Ovary (tissue), 9 donors: ENCODE data around the gene ADGRF1. TPM values are rescaled to one million over a fixed set of nuclear protein-coding genes. Genes with fewer than 3 reads are reported as not detected.

Experiments
- DNase-seq, 5 donors: peaks; one replicate each; pipeline ENCODE4 v3.0.0-alpha.2; 2019 to 2020
- H3K27ac ChIP-seq, 2 donors: fragments of 200-600 bp; one replicate each; pipeline versions ENCODE4 v1.5.1 to v1.8.0; 2019 to 2022
- H3K27me3 ChIP-seq: fragments of 200-600 bp; one replicate; pipeline ENCODE4 v1.8.0; 2022
- H3K36me3 ChIP-seq: fragments of 200-600 bp; sonication (generic); one replicate; pipeline ENCODE4 v1.5.1; 2019
- H3K4me1 ChIP-seq: one replicate; pipeline ENCODE4 v1.8.1; 2013; ENCODE audit warnings: mild to moderate bottlenecking, moderate library complexity; ENCODE audit not compliant: insufficient read depth
- H3K4me3 ChIP-seq: fragments of 200-600 bp; sonication (generic); one replicate; pipeline ENCODE4 v1.5.1; 2017
- H3K9me3 ChIP-seq, 2 donors: fragments of 200-600 bp in 1 of 2; sonication (generic) in 1 of 2; one replicate each; pipeline versions ENCODE4 v1.5.1 to v1.8.1; 2013 to 2019; ENCODE audit warnings: mild to moderate bottlenecking in 1 of 2, moderate library complexity in 1 of 2
- EP300 ChIP-seq: sonication (generic); formaldehyde crosslinking; IDR thresholded peaks from one replicate; pipeline ENCODE4 v1.6.1; 2017; ENCODE audit warnings: antibody characterized with exemption
- POLR2A ChIP-seq: fragments of 450-650 bp; IDR thresholded peaks from one replicate; pipeline ENCODE4 v1.6.1; 2017; ENCODE audit warnings: antibody characterized with exemption, mild to moderate bottlenecking, moderate library complexity
- WGBS, 3 donors: extraction: QIAGEN DNeasy Blood & Tissue Kit in 1 of 3; methylation state at CpG; one replicate each; pipeline versions ENCODE4 v1.1.5 to v1.1.7; 2013 to 2017; 5-methylcytosine and 5-hydroxymethylcytosine counted together
- intact Hi-C, 4 donors: fragments of 100-400 bp; cut with DNase I; formaldehyde crosslinking; loops; one replicate each; pipeline versions ENCODE4 v1.11.0 to v1.15.1; 2022 to 2023
- polyA plus RNA-seq, 2 donors: library from polyadenylated mRNA; stranded (reverse); fragments of 200-250 nt in 1 of 2; fragments of 350-450 nt in 1 of 2; fragmentation: Illumina TruSeq in 1 of 2; extraction: RNeasy Lipid Tissue Mini Kit (QIAGEN cat#74804) in 1 of 2; gene quantifications; one replicate each; pipeline ENCODE4 v1.2.3, GENCODE V29; 2013 to 2014
- total RNA-seq, 7 donors: library from RNA; depleted of rRNA in 2 of 7; stranded (reverse); fragments of >200 nt in 2 of 7; fragmentation: NEBNext Ultra II Directional in 3 of 7; extraction: Animal tissue kit (Norgen Biotek cat#: 25700) in 3 of 7; gene quantifications; one replicate each; pipeline versions ENCODE4 v1.1.0 to v1.2.4, GENCODE V29; 2016 to 2023
- TF ChIP-seq, protein P1 (sequence below), 3 donors: fragments of 450-650 bp in 2 of 3; fragments of 200-600 bp in 1 of 3; IDR thresholded peaks; one replicate each; pipeline versions ENCODE4 v1.5.1 to v1.8.0; 2016 to 2022; ENCODE audit warnings: antibody characterized with exemption in 3 of 3, mild to moderate bottlenecking in 1 of 3
- donor health status: DM: no; HTN: no; CAD: no; lungs with moderate emphysema.
- donor health status: DM: no; HTN: no; CAD: no.
- donor health status: Bipolar disorder and iron deficiency.
- donor health status: DM: yes; HTN: yes; CAD: no.
- donor health status: DM: no; HTN: no; CAD: no.
- donor health status: DM: yes; HTN: yes; CAD: no.

Gene ADGRF1
- total and polyA plus RNA-seq, 9 donors = 0.11 to 1.2 (median 0.24) TPM; not detected in 6

DNA sequence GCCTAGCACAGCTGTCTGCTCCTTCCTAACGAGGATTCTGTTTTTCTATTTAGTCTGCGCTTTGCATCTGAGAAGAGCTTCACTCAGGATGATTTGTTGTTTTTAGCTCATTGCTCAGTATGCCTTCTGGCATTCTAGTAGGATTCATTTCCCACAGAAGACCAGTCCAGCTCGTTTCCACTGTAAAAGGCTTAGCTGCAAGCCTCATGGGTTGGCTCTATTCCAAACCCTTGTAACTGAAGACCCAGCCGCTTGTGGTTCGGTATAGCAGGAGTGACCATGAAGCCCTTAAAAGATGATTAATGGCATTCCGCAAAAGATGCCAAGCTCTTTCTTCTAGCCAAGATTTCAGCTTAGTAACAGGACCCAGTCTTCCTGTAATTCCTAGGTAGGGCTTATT is 7.2 kb downstream of the ADGRF1 start:
- 4 to 5% (median 4%) methylated on average over 6 of the region's 6 CpGs for WGBS, 3 donors
- H3K36me3 ChIP-seq = no peaks in the 10 kb centered on the region
- no peak overlapping the region for H3K4me3 ChIP-seq
- no peak overlapping the region for H3K27ac ChIP-seq
- H3K27me3 ChIP-seq = no peaks in the 10 kb centered on the region
- H3K4me1 ChIP-seq = peaks cover 3% of the 10 kb centered on the region
- intact Hi-C loops = no loop called here
- no peak for DNase-seq
- TF ChIP-seq, protein P1, sequence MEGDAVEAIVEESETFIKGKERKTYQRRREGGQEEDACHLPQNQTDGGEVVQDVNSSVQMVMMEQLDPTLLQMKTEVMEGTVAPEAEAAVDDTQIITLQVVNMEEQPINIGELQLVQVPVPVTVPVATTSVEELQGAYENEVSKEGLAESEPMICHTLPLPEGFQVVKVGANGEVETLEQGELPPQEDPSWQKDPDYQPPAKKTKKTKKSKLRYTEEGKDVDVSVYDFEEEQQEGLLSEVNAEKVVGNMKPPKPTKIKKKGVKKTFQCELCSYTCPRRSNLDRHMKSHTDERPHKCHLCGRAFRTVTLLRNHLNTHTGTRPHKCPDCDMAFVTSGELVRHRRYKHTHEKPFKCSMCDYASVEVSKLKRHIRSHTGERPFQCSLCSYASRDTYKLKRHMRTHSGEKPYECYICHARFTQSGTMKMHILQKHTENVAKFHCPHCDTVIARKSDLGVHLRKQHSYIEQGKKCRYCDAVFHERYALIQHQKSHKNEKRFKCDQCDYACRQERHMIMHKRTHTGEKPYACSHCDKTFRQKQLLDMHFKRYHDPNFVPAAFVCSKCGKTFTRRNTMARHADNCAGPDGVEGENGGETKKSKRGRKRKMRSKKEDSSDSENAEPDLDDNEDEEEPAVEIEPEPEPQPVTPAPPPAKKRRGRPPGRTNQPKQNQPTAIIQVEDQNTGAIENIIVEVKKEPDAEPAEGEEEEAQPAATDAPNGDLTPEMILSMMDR (IDR thresholded peaks at IDR 0.05) = no peak
- TF ChIP-seq EP300 (no peak), POLR2A (no peak)
- H3K9me3 ChIP-seq = no peaks in the 10 kb centered on the region

DNA sequence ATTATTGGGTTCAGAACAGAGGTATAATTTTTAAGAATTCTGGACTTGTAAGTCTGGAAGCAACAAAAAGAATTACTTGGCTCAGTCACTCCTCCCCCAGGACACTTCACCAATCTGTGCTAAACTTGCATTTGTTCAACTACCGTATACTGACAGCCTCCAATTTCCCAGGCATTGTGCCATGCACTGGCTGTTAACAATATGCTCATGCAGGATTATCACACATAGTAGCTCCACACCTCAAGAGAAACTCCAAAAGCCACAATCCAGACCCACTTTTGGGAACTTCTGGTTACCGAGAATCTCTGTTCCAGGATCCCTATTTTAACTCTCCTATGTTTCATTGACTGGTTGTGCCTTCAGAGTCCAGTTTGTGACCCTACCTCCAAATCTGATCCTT is 7.7 kb downstream of the ADGRF1 start:
- no peak for DNase-seq
- 44 to 57% (median 55%) methylated on average over 2 of the region's 2 CpGs for WGBS, 3 donors
- TF ChIP-seq POLR2A (no peak), EP300 (no peak)
- TF ChIP-seq, protein P1 (IDR thresholded peaks at IDR 0.05) = no peak
- Histone ChIP-seq H3K4me1 (peaks cover 3% of the 10 kb centered on the region), H3K27me3 (no peaks in the 10 kb centered on the region), H3K27ac (no peak overlapping the region), H3K4me3 (no peak overlapping the region), H3K9me3 (no peaks in the 10 kb centered on the region), H3K36me3 (no peaks in the 10 kb centered on the region)
- intact Hi-C loops = no loop called here

DNA sequence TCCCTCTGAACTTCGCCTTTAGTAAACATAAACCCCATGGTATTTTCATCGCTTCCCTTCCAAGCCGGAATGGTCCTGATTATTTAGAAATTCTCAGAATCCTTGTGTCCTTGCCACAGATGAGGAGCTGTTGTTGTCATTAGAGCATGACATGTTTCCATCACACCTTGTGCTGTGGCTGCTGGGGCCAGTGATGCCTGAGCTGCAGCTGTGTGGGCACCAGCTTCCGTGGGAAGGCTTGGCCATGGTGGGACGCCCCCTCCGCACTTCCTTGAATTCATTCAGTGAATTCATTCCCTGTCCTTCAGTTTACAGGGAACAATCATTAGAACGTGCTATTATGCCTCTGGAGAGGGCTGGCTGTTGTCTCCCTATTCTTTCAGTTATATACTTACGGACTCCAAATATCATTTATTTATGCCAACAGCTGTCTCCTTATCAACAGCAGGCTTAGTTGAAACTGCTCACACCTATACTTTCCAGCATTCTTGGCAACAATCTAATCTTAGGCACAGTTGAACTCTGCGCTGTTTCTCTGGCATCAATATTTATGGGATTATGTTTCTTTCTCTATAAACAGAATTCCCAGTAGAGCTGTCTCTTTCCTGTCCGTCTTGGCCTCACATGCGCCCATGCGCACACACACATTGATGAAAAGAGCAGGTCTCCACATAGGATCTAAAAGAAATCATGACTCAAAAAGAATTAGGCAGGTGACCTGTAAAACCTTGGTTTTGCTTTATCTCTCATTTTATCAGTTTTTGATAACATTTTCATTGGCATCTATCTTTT is 9.0 kb downstream of the ADGRF1 start:
- no peaks in the 10 kb centered on the region for H3K36me3 ChIP-seq
- peaks cover 3% of the 10 kb centered on the region for H3K4me1 ChIP-seq
- H3K27ac ChIP-seq = no peak overlapping the region
- no peaks in the 10 kb centered on the region for H3K9me3 ChIP-seq
- intact Hi-C loops = no loop called here
- H3K4me3 ChIP-seq = no peak overlapping the region
- no peaks in the 10 kb centered on the region for H3K27me3 ChIP-seq
- no peak for TF ChIP-seq POLR2A
- TF ChIP-seq, protein P1 (IDR thresholded peaks at IDR 0.05) = no peak
- TF ChIP-seq EP300 = no peak
- 66 to 73% (median 71%) methylated on average over 12 of the region's 12 CpGs for WGBS, 3 donors
- no peak for DNase-seq

DNA sequence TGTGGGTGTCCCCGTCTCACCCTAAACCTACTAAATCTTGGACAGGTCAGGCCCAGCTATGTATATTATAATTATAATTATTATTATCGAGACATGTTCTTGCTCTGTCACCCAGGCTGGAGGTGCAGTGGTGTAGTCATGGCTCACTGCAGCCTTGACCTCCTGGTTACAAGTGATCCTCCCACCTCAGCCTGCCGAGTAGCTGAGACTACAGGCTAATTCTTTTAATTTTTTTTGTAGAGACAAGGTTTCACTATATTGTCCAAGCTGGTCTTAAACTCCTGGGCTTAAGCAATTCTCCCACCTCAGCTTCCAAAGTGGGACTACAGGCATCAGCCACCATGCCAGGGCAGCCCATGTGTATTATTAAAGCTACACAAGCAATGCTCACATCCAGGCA is 10.5 kb downstream of the ADGRF1 start:
- Histone ChIP-seq H3K27me3 (no peaks in the 10 kb centered on the region), H3K9me3 (no peaks in the 10 kb centered on the region), H3K4me1 (peaks cover 3% of the 10 kb centered on the region), H3K36me3 (no peaks in the 10 kb centered on the region), H3K27ac (no peak overlapping the region), H3K4me3 (no peak overlapping the region)
- WGBS, 3 donors = 54 to 74% (median 56%) methylated on average over 3 of the region's 3 CpGs
- TF ChIP-seq, protein P1 (IDR thresholded peaks at IDR 0.05) = no peak
- TF ChIP-seq POLR2A (no peak), EP300 (no peak)
- intact Hi-C loops = no loop called here
- no peak for DNase-seq
